IPS DF 6.9 (cell line): Measurements from ENCODE around the gene UMPS.
"Not testable (repeated sequence)": the region's sequence is repeated elsewhere in the genome, so short reads cannot be mapped to it uniquely, and the experiment has no call there.

Source experiments
- DNase-seq: peaks from one replicate; pipeline ENCODE4 v3.0.0-alpha.2; 2013; ENCODE audit warnings: low read depth, low spot score
- H3K27ac ChIP-seq: one replicate; pipeline ENCODE4 v1.5.1; 2013; ENCODE audit warnings: low read length, control low read depth
- H3K27me3 ChIP-seq: 2 replicates; pipeline ENCODE4 v1.6.1; 2013; ENCODE audit warnings: mild to moderate bottlenecking, low read length; ENCODE audit not compliant: control insufficient read depth, insufficient read depth
- H3K36me3 ChIP-seq: 2 replicates; pipeline ENCODE4 v1.6.1; 2013; ENCODE audit warnings: low read length; ENCODE audit not compliant: control insufficient read depth, insufficient read depth
- H3K4me1 ChIP-seq: 2 replicates; pipeline ENCODE4 v1.6.1; 2013; ENCODE audit warnings: low read length; ENCODE audit not compliant: control insufficient read depth, insufficient read depth
- H3K4me3 ChIP-seq: 2 replicates; pipeline ENCODE4 v1.5.1; 2013; ENCODE audit warnings: mild to moderate bottlenecking, low read length
- H3K9me3 ChIP-seq: 2 replicates; pipeline ENCODE4 v1.6.1; 2013; ENCODE audit warnings: low read length, inconsistent platforms; ENCODE audit not compliant: control insufficient read depth, insufficient read depth
- WGBS: extraction: QIAGEN DNeasy Blood & Tissue Kit; methylation state at CpG from one replicate; pipeline ENCODE4 v1.1.7; 2013; ENCODE audit warnings: mixed read lengths, missing lambda C conversion rate; ENCODE audit not compliant: insufficient read length, insufficient coverage; 5-methylcytosine and 5-hydroxymethylcytosine counted together

UMPS gene

DNA sequence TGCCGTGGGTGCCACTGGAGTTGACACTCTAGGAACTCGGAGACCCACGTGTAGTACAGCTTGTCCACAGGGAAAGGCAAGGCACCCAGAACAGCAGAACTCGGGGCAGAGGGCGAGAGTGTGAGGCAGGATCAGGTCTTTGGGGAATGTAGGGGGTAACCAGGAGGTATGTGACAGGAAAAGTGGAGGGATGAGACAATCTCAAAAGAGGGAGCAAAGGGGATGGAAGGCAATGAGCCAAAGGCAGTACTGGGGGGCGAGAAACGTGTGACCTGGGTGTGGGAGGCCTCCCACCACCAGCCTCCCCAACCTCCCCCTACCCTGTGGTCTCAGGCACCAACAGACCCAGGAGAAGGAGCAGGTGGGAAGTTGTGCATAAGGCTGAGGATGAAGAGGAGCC lies 48.9 kb downstream of the UMPS start:
- no peaks in the 10 kb centered on the region for H3K9me3 ChIP-seq
- peaks cover 7% of the 10 kb centered on the region for H3K4me1 ChIP-seq
- H3K4me3 ChIP-seq = no peak overlapping the region
- H3K27me3 ChIP-seq = no peaks in the 10 kb centered on the region
- H3K27ac ChIP-seq = no peak overlapping the region
- no peaks in the 10 kb centered on the region for H3K36me3 ChIP-seq
- DNase-seq = no peak
- WGBS = no CpG with 5 or more reads among the region's 7 CpGs

DNA sequence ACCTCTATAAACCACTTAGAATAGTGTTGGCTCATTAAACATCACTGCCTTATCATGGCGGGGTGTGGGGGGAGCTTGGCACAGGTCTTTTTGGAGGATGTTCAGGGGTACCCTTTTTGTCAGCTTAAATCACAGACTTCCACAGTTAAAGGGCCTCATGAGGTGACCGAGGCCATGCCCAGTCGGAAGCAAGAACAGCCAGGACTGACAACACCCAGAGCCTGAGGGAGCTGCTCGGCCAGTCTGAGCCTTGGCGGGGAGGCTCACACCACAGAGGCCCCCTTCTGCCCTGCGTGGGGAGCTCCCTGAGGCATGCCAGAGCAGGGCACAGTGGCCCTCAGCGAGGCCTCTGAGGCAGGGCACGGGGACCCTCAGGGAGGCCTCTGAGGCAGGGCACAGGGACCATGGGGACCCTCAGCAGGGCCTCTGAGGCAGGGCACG lies 49.5 kb downstream of the UMPS start:
- no peak for DNase-seq
- WGBS = no CpG with 5 or more reads among the region's 9 CpGs
- H3K4me3 ChIP-seq = no peak overlapping the region
- H3K4me1 ChIP-seq = peaks cover 3% of the 10 kb centered on the region
- no peaks in the 10 kb centered on the region for H3K36me3 ChIP-seq
- no peaks in the 10 kb centered on the region for H3K27me3 ChIP-seq
- no peaks in the 10 kb centered on the region for H3K9me3 ChIP-seq
- no peak overlapping the region for H3K27ac ChIP-seq

DNA sequence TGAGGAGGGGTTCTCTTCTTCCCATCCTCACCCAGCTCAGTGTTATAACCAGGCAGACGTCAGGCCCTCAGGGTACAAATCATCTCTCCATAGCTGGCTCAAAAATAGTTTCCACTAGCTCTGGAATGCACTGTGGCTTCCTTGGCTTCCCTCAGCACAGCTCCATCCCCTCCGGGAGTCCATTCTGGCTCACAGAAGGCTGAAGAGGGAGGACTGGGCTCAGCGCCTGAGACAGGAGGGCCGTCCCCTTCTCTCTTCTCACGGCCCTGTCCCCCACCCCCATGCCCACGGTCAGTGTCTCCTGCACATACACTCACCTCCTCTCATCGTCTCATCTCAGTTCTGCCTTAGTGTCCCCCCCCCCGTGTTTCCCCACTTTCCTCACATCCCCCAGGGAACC lies 50.1 kb downstream of the UMPS start:
- no peak for DNase-seq

DNA sequence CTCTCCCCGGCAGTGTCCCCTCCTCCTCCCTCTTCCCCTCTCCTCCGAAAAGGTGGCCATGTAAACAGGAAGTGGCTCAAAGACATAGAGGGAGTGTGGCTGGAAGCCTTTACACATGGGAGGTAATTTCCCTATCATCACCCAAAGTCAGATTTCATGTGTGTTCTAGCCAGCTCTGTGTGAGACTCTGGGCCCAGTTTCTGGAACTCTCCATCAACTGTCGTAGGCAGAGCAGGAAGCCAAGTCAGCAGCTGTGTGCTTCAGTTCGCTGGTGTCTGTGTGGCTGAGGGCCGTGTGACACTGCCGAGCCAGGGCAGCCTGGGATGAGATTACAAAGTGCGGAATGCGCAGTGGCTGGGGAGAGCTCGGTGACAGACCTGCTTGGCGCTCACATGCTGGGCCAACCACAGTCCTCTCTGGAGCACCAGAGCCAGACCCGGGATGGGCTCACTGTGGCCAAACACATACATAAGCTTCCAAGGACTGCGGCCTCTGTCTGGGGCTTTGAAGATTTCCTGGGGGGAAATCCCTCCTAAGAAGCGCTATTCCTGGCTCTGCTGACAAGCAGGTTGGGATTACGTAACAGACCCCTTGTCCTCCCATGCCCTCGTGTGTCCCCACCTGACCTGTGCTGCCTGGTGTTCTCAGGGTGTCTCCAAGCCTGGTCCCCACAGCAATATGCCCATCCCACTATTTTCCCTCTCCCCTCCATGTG lies 50.7 kb downstream of the UMPS start:
- WGBS = no CpG with 5 or more reads among the region's 15 CpGs
- no peak for DNase-seq
- no peaks in the 10 kb centered on the region for H3K36me3 ChIP-seq
- no peak overlapping the region for H3K27ac ChIP-seq
- H3K9me3 ChIP-seq = no peaks in the 10 kb centered on the region
- no peak overlapping the region for H3K4me3 ChIP-seq
- peaks cover 3% of the 10 kb centered on the region; the same call in 1 of the 2 replicates for H3K4me1 ChIP-seq
- H3K27me3 ChIP-seq = no peaks in the 10 kb centered on the region

More for the DNA sequence above, 50.1 kb downstream of the UMPS start:
- Histone ChIP-seq H3K4me1 (peaks cover 3% of the 10 kb centered on the region; the same call in 1 of the 2 replicates), H3K4me3 (no peak overlapping the region), H3K36me3 (no peaks in the 10 kb centered on the region), H3K27me3 (no peaks in the 10 kb centered on the region), H3K27ac (no peak overlapping the region), H3K9me3 (no peaks in the 10 kb centered on the region)
- WGBS = no CpG with 5 or more reads among the region's 8 CpGs

DNA sequence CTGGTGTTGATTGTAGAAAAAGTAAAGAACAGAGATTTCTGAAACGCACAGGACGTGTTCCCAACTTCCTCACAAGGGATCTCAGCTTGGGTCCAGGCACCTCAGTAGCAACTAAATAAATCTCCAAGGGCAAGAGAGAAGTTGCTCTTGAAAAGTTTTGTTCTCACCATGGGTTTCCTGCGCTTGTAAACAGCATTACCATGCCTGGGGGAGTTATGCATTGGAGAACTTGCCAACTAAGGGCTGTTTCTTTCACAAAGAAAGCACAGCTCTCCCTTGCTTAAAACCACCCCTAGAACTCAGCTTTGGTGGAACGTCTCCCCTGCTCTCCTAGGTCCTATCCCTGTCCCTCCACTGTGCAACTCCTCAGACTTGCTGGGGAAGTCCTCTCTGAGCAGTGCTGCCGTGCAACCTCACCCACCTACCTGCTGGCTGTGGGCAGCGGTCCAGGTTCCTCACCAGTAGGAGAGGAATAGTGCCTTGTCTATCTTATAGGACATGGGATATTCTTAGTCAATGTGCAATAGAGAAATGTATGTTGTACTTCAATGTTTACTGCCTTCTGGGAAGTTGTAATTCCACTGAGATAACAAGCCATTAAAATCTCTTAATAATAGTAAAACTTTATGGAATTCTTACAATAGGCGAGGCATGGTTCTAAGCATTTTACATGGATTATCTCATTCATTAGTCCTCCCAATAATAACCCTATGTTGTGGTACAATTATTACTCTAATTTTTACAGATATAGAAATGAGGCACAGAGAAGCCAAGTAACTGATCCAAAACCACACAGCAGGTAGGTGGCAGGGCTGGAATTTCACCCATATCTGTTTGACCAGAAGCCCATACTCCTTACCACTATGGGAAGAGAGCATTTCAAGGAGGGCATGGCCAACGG lies 51.5 kb downstream of the UMPS start:
- no peak for DNase-seq
- no peaks in the 10 kb centered on the region; the same call in 1 of the 2 replicates for H3K27me3 ChIP-seq
- no CpG with 5 or more reads among the region's 8 CpGs for WGBS
- no peaks in the 10 kb centered on the region for H3K9me3 ChIP-seq
- peaks cover 3% of the 10 kb centered on the region; the same call in 1 of the 2 replicates for H3K4me1 ChIP-seq
- H3K27ac ChIP-seq = no peak overlapping the region
- no peaks in the 10 kb centered on the region for H3K36me3 ChIP-seq
- no peak overlapping the region for H3K4me3 ChIP-seq

DNA sequence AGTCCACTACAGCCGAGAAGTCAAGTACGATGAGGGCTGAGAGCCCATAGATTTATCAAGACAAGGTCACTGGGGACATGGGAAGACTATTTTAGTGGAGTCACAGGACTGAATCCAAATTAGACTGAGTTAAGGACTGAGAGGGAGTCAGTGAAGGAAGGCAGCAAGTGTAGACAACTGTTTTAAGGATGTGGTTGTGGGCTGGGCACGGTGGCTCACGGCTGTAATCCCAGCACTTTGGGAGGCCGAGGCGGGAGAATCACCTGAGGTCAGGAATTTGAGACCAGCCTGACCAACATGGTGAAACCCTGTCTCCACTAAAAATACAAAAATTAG lies 52.1 kb downstream of the UMPS start:
- H3K27ac ChIP-seq, H3K9me3 ChIP-seq, DNase-seq, H3K36me3 ChIP-seq, H3K4me1 ChIP-seq, H3K27me3 ChIP-seq, H3K4me3 ChIP-seq: not testable (repeated sequence)
- no CpG with 5 or more reads among the region's 6 CpGs for WGBS

DNA sequence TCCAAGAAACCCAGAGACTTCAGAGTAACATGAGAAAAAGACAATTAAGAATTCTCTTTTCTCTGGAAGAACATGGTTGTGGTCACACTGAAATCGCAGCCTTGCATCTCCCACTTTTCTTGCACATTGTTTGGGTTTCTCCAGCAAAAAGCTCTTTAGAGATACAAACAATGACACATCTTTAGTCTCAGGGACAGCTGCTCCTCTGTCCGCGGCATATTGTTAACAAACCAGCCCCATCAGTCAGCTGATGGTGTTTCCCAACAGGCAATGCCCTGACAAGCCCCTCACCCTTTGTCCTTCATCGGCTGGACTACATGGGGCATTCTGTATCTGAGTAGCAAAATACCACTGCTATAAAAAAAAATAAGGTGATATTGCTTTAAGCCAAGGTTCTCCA lies 53.4 kb downstream of the UMPS start:
- no CpG with 5 or more reads among the region's 4 CpGs for WGBS
- Histone ChIP-seq H3K27ac (no peak overlapping the region), H3K4me3 (no peak overlapping the region), H3K36me3 (no peaks in the 10 kb centered on the region), H3K4me1 (0 out of 2 replicates have a peak, but pooled peaks cover 2% of the 10 kb centered on the region), H3K27me3 (no peaks in the 10 kb centered on the region; the same call in 1 of the 2 replicates), H3K9me3 (no peaks in the 10 kb centered on the region)
- no peak for DNase-seq

DNA sequence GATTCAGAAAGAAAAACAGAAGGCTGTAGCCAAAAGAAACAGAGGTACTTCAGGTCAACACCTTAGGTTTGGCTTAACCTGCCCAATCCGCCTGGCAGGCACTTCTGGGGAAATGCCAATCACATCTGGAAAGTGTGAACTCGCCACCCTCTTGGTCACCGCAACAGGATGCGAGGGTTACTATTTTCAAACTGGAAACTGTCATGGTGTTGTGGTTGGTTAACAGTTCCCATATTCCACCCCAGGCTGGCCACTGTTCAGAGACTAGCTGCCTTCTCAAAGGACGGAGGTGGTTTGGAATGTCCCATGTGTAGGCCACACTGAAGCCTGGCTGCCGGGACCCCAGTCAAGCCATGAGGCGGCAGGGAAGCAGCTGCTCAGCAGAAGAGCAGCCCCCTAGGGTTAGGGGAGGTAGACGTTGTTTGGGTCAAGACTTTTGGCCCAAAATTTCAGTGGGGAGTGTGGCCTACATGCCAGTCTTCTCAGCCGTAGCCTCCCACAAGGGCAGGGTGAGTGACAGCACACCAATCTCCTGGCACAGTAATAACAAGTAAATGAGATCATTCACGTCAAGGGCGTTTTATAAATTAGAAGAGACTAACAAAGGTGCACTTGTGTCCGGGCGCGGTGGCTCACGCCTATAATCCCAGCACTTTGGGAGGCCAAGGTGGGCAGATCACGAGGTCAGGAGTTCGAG lies 54.6 kb downstream of the UMPS start:
- H3K27ac ChIP-seq = no peak overlapping the region
- WGBS = no CpG with 5 or more reads among the region's 17 CpGs
- no peaks in the 10 kb centered on the region for H3K36me3 ChIP-seq
- H3K27me3 ChIP-seq = no peaks in the 10 kb centered on the region; the same call in 1 of the 2 replicates
- 0 out of 2 replicates have a peak, but pooled peaks cover 2% of the 10 kb centered on the region for H3K4me1 ChIP-seq
- no peak for DNase-seq
- no peaks in the 10 kb centered on the region for H3K9me3 ChIP-seq
- H3K4me3 ChIP-seq = no peak overlapping the region

DNA sequence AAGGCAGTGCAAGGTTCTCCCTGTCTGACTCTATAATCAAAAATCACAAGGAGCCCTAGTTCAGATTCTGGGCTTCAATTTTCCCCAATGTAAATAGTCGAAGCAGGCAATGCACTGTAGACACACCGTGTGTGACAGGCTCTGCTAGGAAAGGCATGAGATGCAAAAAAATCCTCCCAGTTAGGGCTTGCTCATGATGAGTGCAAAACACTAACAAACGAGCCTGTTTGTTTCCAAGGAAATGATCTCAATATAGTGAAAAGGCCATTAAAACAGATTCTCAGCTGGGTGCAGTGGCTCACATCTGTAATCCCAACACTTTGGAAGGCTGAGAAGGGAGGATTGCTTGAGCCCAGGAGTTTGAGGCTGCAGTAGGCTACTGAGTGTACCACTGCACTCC lies 55.7 kb downstream of the UMPS start:
- Histone ChIP-seq H3K27me3 (no peaks in the 10 kb centered on the region; the same call in 1 of the 2 replicates), H3K9me3 (no peaks in the 10 kb centered on the region), H3K4me3 (no peak overlapping the region), H3K36me3 (no peaks in the 10 kb centered on the region), H3K27ac (no peak overlapping the region), H3K4me1 (0 out of 2 replicates have a peak, but pooled peaks cover 2% of the 10 kb centered on the region)
- no peak for DNase-seq
- no CpG with 5 or more reads among the region's 3 CpGs for WGBS
